HepG2 (cell line): Measurements from ENCODE around the gene WDR37. TPM values are rescaled to one million over a fixed set of nuclear protein-coding genes. Genes with fewer than 3 reads are reported as not detected.

Source experiments
- IRF2 ChIP-seq: IDR thresholded peaks from 2 replicates; pipeline ENCODE4 v1.6.1; 2018; ENCODE audit warnings: missing genetic modification reagents, missing compliant biosample characterization
- MYNN ChIP-seq: sonication (generic); formaldehyde crosslinking; IDR thresholded peaks from 2 replicates; pipeline ENCODE4 v1.4.0; 2020; ENCODE audit warnings: mild to moderate bottlenecking, low read depth, missing genetic modification reagents
- PAF1 ChIP-seq: IDR thresholded peaks from 2 replicates; pipeline ENCODE4 v1.6.1; 2016; ENCODE audit warnings: missing genetic modification reagents, missing compliant biosample characterization
- SNAI1 ChIP-seq: sonication (generic); formaldehyde crosslinking; IDR thresholded peaks from 2 replicates; pipeline ENCODE4 v1.5.0; 2020; ENCODE audit warnings: mild to moderate bottlenecking, missing genetic modification reagents, borderline replicate concordance
- SRF ChIP-seq: IDR thresholded peaks from 2 replicates; pipeline ENCODE4 v1.6.1; 2011; ENCODE audit warnings: mild to moderate bottlenecking, low read depth, low read length, moderate library complexity
- ZFYVE20 ChIP-seq: sonication (generic); formaldehyde crosslinking; IDR thresholded peaks from 2 replicates; pipeline ENCODE4 v1.8.0; 2023; ENCODE audit warnings: low read depth, mild to moderate bottlenecking, moderate library complexity, missing genetic modification reagents, borderline replicate concordance
- ZKSCAN8 ChIP-seq: IDR thresholded peaks from 2 replicates; pipeline ENCODE4 v1.6.1; 2016; ENCODE audit warnings: borderline replicate concordance, missing genetic modification reagents, missing compliant biosample characterization
- ZNF3 ChIP-seq: IDR thresholded peaks from 2 replicates; pipeline ENCODE4 v1.7.0; 2017; ENCODE audit warnings: inconsistent platforms
- ZNF33B ChIP-seq: sonication (generic); formaldehyde crosslinking; IDR thresholded peaks from 2 replicates; pipeline ENCODE4 v1.5.1; 2020; ENCODE audit warnings: mild to moderate bottlenecking, missing genetic modification reagents
- polyA plus RNA-seq, 8 experiments: library from polyadenylated mRNA; depleted of rRNA in 3 of 8; stranded (reverse) in 7 of 8; unstranded in 1 of 8; fragments of >200 nt; fragmentation: Illumina TruSeq in 4 of 8; extraction: Trizol in 4 of 8; gene quantifications; 2 replicates each; pipeline versions ENCODE4 v1.2.1 to v1.2.3, GENCODE V29; 2011 to 2016; ENCODE audit warnings: low read depth in 4 of 8, missing spikeins in 1 of 8, mixed read lengths in 1 of 8; ENCODE audit not compliant: insufficient read depth in 1 of 8
- total RNA-seq, 5 experiments: library from RNA; depleted of rRNA; stranded (reverse); fragments of >200 nt; fragmentation: Illumina TruSeq; extraction: Trizol; gene quantifications; 2 replicates each; pipeline ENCODE4 v1.2.3, GENCODE V29; 2016; ENCODE audit warnings: low read depth in 1 of 5
- TF ChIP-seq, protein P1 (sequence below): sonication (generic); formaldehyde crosslinking; IDR thresholded peaks from 2 replicates; pipeline ENCODE4 v1.9.0; 2021; ENCODE audit warnings: missing genetic modification reagents, borderline replicate concordance
- TF ChIP-seq, protein P2 (sequence below): sonication (generic); formaldehyde crosslinking; conservative IDR thresholded peaks from 2 replicates; pipeline ENCODE4 v1.8.0; 2022; ENCODE audit warnings: missing genetic modification reagents
- TF ChIP-seq, protein P3 (sequence below): sonication (generic); formaldehyde crosslinking; IDR thresholded peaks from 2 replicates; pipeline ENCODE4 v1.8.0; 2022; ENCODE audit warnings: missing genetic modification reagents, mild to moderate bottlenecking, moderate library complexity, borderline replicate concordance
- TF ChIP-seq, protein P4 (sequence below): sonication (generic); formaldehyde crosslinking; IDR thresholded peaks from 2 replicates; pipeline ENCODE4 v1.9.0; 2021; ENCODE audit warnings: missing genetic modification reagents, mild to moderate bottlenecking, borderline replicate concordance

WDR37 gene
- total and polyA plus RNA-seq, 2 of the 13 experiments (the other 11 are each of a cell fraction or from before 2014, with no cell fraction given): 5.9 to 7.5 TPM

DNA sequence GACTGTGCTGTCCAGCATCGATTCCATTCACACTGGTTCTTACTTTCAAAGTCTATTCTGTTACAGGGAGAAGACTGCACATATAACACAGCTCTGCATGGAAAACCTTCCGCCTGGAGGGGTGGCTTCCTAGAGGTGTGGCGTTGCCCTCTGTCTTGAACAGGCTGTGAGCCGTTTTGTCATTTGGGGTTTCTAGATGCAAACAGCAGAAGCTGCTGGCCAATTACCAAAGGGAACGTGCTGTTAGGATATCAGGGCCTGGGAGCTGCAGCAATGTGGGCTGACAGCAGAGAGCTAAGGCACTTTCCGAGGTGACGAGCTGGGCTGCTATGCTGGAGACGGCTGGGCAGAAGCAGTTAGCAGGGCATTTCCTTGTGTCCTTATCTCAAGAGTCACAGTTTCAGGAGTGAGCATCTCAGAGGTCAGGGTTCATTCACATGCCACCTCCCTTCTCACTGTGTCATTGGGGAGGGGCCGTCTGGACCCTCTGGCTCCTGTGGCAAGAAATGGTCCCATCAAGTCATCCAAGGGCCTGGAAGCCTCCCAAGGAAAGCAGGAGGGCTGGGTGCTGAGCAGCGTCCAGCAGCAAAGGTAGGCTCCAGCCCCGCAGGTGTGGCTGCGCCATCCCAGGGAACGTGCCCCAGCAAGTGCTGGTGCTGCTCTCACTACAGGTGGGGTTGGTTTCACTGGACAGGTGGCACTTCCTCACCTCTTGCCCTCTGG is 106.5 kb downstream of the WDR37 start (continued):
- TF ChIP-seq, protein P1, sequence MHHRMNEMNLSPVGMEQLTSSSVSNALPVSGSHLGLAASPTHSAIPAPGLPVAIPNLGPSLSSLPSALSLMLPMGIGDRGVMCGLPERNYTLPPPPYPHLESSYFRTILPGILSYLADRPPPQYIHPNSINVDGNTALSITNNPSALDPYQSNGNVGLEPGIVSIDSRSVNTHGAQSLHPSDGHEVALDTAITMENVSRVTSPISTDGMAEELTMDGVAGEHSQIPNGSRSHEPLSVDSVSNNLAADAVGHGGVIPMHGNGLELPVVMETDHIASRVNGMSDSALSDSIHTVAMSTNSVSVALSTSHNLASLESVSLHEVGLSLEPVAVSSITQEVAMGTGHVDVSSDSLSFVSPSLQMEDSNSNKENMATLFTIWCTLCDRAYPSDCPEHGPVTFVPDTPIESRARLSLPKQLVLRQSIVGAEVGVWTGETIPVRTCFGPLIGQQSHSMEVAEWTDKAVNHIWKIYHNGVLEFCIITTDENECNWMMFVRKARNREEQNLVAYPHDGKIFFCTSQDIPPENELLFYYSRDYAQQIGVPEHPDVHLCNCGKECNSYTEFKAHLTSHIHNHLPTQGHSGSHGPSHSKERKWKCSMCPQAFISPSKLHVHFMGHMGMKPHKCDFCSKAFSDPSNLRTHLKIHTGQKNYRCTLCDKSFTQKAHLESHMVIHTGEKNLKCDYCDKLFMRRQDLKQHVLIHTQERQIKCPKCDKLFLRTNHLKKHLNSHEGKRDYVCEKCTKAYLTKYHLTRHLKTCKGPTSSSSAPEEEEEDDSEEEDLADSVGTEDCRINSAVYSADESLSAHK: no peak
- TF ChIP-seq, protein P2, sequence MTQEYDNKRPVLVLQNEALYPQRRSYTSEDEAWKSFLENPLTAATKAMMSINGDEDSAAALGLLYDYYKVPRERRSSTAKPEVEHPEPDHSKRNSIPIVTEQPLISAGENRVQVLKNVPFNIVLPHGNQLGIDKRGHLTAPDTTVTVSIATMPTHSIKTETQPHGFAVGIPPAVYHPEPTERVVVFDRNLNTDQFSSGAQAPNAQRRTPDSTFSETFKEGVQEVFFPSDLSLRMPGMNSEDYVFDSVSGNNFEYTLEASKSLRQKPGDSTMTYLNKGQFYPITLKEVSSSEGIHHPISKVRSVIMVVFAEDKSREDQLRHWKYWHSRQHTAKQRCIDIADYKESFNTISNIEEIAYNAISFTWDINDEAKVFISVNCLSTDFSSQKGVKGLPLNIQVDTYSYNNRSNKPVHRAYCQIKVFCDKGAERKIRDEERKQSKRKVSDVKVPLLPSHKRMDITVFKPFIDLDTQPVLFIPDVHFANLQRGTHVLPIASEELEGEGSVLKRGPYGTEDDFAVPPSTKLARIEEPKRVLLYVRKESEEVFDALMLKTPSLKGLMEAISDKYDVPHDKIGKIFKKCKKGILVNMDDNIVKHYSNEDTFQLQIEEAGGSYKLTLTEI (CRISPR knock-in tag): no peak
- TF ChIP-seq, protein P3, sequence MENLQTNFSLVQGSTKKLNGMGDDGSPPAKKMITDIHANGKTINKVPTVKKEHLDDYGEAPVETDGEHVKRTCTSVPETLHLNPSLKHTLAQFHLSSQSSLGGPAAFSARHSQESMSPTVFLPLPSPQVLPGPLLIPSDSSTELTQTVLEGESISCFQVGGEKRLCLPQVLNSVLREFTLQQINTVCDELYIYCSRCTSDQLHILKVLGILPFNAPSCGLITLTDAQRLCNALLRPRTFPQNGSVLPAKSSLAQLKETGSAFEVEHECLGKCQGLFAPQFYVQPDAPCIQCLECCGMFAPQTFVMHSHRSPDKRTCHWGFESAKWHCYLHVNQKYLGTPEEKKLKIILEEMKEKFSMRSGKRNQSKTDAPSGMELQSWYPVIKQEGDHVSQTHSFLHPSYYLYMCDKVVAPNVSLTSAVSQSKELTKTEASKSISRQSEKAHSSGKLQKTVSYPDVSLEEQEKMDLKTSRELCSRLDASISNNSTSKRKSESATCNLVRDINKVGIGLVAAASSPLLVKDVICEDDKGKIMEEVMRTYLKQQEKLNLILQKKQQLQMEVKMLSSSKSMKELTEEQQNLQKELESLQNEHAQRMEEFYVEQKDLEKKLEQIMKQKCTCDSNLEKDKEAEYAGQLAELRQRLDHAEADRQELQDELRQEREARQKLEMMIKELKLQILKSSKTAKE (CRISPR knock-in tag): no peak
- TF ChIP-seq MYNN (CRISPR knock-in tag) (no peak), SRF (no peak), ZNF3 (no peak), ZFYVE20 (CRISPR knock-in tag) (no peak), ZNF33B (CRISPR knock-in tag) (no peak), PAF1 (CRISPR knock-in tag) (no peak), SNAI1 (CRISPR knock-in tag) (no peak), IRF2 (CRISPR knock-in tag) (no peak), ZKSCAN8 (CRISPR knock-in tag) (no peak)
- TF ChIP-seq, protein P4, sequence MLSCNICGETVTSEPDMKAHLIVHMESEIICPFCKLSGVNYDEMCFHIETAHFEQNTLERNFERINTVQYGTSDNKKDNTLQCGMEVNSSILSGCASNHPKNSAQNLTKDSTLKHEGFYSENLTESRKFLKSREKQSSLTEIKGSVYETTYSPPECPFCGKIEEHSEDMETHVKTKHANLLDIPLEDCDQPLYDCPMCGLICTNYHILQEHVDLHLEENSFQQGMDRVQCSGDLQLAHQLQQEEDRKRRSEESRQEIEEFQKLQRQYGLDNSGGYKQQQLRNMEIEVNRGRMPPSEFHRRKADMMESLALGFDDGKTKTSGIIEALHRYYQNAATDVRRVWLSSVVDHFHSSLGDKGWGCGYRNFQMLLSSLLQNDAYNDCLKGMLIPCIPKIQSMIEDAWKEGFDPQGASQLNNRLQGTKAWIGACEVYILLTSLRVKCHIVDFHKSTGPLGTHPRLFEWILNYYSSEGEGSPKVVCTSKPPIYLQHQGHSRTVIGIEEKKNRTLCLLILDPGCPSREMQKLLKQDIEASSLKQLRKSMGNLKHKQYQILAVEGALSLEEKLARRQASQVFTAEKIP (CRISPR knock-in tag): no peak
